Stimulated activated CD4-positive, alpha-beta T cell treated with anti-CD3 and anti-CD28 coated beads, Interleukin-1b, Interleukin-23, amount 100 ng/mL, for 24 hours (primary cell): ENCODE data around the gene NECTIN3.
A peak's percentile ranks its signal among the peaks of the same experiment; 100 is the strongest.

ENCODE experiments used
- DNase-seq, 4 experiments: peaks; one replicate each; pipeline ENCODE4 v3.0.0-alpha.2; 2020; ENCODE audit warnings: low read depth in 4 of 4, low spot score in 1 of 4

The NECTIN3 gene, protein sequence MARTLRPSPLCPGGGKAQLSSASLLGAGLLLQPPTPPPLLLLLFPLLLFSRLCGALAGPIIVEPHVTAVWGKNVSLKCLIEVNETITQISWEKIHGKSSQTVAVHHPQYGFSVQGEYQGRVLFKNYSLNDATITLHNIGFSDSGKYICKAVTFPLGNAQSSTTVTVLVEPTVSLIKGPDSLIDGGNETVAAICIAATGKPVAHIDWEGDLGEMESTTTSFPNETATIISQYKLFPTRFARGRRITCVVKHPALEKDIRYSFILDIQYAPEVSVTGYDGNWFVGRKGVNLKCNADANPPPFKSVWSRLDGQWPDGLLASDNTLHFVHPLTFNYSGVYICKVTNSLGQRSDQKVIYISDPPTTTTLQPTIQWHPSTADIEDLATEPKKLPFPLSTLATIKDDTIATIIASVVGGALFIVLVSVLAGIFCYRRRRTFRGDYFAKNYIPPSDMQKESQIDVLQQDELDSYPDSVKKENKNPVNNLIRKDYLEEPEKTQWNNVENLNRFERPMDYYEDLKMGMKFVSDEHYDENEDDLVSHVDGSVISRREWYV

DNA sequence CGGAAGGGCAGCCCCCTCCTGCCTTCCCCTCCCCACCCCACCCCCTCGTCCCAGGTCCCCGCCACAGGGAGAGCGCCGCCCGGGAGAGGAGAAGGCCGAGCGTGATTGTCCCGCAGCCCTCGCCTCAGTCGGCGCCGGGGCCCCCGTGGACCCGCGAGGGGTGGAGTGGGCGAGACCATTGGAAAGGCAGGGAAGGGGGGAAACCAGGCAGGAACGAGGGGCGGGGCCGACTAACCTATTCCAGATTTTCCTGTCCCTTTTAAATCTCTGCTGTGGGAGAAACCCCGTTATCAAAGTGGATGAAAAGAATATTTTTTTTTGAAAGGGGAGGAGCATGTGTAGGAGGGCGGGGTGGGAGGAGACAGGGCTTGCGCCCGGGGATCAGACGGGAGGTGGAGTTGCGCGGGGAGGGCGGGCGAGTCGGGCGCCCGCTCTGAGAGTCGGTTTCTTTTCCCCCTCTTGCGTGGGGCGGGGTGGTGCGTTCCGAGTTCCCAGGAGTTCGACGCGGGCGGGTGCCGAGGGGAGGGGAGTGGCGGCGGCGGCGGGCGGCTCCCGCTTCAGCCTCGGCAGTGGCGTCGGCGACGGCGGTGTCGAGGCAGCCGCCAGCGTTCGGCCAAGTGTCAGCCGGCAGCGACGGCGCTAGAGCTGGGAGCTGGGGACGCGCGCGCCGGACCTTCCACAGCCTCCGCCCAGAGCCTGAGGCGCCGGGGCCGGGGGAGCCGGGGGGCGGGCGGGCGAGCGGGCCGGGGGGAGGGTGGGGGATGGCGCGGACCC lies at the start of gene NECTIN3:
Gene NECTIN3, plus strand, starts transcription at position 560 of the 774 bp plus-strand sequence. Its CDS starts 202 bp downstream, at position 762.
- DNase-seq: peak; percentile 49 to 73 (median 65)

DNA sequence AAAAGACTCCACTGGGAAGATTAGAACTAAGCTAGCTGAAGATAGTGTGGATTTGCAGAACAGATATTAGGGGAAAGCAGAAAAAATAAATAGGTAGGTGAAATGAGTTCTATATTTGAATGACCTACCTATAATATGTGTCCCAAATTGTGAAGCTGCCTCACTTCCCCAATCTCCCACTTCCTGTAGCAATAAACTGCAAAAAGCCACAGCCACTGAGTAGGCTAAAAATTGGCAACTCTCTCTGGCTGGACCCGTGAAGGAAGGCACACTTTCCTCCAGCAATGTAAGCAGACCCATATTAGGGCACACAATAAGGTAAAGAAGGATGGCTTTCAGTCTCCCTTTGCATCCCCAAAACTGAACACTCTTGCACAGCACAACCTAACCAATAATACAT lies 43.7 kb upstream of the NECTIN3 start:
- DNase-seq: no peak

DNA sequence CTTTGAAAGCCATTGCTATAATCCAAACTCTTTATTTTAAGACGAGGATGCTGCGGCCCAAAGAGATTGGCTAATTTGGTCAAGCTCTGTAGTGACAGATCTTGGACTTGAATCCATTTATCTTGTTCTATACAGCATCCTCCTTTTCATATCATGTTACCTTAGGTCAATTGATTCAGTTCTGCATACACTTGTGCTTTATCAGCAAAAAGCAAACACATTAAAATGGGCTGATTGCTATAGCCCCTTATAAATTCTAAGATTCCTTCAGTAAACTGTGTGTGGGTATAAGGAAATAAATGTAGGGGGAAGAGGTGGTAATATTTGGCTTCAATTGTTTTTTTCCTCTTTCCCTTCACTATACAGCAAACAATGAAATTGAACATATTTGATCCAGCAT lies 40.1 kb upstream of the NECTIN3 start:
- no peak for DNase-seq

DNA sequence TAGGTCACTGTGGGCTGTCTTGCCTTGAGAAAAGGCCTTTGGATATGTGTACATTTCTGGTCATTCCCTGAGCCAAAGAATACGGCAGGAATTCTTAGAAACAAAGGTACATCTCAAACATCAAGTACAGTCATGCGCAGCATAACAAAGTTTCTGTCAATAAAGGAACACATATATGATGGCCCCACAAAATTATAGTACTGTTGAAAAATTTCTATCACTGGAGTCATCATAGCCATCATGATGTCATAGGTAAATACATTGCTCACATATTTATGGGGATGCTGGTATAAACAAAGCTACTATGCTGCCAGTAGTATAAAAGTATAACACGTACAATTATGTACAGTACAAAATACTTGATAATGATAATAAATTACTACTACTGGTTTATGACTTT lies 38.9 kb upstream of the NECTIN3 start:
- DNase-seq: no peak

DNA sequence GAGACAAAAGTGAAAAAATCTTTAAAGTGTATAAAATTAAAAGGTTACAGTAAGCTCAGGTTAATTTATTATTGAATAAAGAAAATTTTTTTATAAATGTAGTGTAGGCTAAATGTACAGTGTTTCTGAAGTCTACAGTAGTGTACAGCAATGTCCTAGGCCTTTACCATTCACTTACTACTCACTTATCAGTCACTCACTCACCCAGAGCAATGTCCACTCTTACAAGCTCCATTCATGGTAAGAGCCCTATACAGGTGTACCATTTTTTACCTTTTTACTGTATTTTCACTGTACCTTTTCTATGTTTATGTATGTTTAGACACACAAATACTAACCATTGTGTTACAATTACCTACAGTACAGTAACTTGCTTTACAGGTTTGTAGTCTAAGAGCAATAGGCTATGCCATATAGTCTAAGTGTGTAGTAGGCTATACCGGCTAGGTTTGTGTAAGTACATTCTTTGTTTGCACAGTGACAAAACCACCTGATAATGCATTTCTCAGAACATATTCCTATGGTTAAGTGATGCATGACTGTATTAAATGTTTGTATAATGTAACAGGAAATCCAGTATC lies 38.1 kb upstream of the NECTIN3 start:
- no peak for DNase-seq

DNA sequence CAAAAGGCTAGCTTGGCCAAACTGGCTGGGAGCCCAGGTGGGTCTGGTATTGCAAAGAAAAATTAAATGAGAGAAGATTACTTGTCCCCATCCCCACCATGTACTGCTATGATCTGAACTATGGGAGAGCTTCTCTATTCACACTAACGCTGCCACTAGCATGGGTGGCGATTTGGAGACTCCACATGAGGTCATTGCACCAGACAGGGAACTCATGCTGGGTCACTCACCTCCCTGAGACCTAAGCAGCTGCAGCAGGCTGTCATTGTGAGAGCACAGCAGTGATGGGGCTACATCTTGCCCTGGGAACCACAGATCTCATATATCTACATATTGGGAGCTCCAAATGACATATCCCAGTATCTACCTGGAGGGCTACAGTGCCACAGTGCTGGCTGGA lies 36.3 kb upstream of the NECTIN3 start:
- no peak for DNase-seq

DNA sequence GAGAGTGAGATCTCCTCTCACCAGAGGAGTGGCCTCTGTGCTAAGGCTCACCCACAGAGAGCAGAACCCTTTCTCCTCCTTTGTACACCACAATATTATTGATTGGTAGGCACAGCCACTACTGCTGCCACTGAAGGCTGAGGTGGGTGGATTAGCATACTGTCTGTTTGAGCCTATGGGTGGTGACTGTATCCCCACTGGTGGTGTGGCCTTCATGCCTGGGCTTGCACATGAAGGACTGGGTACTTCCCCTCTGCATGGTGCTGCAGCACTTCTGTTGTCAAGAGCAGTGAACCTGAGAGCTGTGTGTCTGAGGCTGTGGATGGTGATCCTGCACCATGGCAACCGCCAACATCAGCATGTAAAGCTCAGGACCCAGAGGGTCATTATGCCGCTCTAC lies 35.7 kb upstream of the NECTIN3 start:
- DNase-seq: no peak

DNA sequence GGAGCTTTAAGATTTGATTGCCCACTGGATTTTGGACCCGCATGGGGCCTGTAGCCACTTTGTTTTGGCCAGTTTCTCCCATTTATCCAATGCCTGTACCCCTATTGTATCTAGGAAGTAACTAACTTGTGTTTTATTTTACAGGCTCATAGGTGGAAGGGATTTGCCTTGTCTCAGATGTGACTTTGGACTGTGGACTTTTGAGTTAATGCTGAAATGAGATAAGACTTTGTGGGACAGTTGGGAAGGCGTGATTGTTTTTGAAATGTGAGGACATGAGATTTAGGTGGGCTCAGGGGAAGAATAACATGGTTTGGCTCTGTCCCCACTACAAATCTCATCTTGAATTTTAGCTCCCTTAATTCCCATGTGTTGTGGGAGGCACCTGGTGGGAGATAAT lies 30.7 kb upstream of the NECTIN3 start:
- no peak for DNase-seq

DNA sequence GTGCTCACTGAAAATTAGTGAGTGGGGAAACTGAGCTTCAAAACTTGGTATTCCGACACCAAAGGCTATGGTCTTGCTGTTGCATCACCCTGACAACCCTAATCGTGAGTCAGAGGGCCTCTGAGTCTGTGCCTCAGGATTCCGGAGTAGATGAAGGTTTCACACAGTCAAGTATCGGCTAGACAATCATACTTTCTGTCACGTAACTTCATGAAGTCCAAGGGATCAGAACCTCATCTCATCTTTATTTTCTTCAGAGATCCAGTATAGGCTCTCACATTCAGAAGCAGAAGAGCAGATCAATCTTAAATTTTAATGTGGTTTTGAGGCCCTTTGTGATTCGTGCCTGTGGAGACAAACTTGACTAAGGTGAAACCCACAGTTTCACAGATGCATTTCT lies 26.1 kb upstream of the NECTIN3 start:
- no peak for DNase-seq

DNA sequence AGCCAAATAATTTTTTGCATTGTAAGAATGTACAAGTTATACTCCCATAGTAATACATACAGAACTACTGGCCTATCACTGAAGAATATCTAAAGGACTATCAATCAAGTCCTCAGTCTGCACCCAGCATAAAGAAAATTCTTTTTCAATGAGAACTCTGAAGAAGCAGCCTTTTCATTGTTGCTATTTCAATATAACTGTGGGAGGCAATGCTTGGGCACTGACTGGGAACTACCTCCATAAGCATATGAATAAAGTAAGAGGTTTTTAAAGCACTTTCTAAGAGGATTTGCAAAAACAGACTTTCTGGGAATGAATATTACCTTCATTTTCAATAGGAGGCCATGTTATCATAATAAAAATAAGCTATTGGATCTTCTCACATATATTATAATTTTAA lies 24.6 kb upstream of the NECTIN3 start:
- no peak for DNase-seq

DNA sequence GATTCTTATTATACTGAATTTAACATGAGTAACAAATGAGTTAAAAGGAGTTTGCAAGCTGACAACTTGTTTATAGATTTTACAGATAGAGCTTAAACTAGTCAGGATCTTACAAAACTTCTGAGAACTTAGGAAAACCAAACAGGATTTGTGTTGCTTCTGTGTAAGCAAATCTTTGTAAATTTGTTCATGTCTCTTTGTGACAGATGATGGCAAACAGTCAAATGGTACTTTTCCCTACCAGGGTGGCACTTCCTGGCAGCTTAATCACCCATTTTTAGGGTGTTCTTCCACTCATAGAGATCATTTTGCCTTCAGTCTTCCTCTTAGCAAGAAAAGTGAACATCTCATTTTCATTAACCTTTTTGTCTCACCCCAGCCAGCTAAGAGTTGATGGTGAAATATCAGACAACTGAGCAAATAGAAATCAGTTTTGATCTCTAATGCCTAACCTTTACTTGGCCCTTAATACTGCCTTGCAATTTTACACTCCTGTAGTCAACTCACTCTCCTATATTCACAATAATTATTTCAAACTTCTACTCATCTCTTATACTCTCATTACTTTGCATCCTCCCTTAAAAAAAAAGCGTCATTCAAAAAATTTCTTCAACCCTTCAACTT lies 23.7 kb upstream of the NECTIN3 start:
- DNase-seq: no peak

DNA sequence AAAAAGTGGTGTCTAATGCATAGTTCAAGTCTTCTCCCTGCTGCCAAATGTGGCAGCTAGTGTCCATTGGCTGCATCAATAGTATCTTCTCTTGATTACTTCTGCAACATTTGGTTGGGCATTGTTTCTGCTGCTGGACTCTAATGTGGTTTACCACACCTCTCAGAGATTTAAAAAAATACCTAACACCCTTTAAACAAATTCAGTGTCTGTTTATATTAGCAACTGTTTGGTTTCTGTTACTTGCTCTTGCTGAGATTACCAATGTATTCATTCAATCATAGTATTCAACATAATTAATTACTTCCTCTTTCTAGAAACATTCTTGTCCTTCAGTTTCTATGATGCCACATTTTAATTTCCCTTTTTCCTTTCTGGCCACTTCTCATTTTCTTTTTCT lies 20.3 kb upstream of the NECTIN3 start:
- no peak for DNase-seq

DNA sequence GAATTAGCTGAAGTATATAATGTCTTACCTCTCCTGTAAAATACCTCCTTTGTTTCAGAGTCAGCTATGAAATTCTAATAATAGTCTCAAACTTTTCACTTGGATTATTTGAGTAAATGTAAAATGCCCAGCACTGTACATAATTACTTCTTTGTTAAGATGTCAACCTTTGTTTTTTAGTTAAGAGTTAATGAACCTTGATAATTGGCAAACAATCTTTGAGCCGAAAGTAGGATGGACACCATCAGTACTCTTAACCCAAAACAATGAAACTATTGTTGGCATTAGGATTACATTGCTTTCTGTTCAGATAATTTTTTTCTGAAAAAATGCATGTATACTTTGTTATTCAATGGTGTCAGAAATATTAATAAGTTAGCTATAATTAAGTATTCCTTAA lies 3.0 kb upstream of the NECTIN3 start:
- no peak for DNase-seq

DNA sequence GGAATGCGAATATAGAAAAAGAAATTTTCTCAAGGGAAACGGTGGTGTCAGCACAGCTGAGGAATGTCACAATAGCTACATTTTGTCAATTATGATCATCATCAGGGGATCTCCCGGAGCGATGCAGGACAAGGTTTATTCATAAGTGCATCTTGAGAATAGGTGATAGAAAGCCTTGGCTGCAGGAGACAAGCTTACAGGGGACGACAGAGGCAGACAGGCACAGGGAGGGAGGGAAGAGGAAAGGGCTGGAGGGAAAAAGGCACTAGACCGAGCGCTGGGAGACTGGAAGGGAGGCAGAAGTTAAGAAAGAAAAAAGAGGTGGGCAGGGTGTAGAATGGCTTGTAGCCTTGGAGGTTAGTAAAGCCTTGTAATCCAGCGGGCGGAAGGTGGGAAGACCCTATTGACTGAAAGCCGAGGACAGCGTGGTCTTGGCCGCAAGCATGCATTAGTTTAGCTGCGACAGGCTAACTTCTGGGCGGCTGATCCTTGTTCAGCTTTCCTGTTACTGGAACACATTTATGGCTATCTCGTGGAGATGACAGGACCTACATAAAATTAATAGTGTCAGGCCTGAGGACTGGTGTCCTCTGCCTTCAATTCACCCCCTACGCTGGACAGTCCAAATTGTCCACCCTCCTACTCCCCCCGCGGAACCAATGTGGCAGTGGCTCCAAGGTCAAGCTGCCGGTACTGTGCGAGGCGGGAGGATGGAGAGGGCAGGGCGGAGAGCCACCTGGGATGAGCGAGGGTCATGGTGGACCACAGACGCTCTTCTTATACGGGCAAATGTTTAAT lies 1.4 kb upstream of the NECTIN3 start:
- DNase-seq: no peak

DNA sequence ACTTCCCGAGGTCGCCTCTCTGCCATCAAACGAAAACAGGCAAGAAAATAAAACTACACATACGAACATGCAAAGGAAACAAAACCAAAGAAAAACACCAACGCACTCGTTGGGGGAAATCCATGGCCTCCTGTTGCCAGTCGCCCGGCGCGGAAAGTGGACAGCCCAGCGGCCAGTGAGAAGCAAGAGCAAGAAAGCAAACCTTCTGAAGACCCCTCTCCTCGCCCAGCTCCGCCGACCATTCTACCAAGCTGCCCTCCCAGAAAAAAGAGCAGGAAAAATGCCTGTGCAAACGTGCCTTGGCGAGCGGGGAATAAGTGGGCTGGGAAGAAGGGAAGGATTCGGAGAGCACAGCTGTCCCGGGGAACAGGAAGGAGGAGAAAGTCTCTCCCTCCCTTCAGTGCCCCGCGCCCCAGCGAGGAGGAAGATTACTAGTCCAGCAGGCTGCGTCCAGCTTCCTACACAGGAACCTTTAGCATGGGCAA lies 802 bp upstream of the NECTIN3 start:
- DNase-seq: no peak

DNA sequence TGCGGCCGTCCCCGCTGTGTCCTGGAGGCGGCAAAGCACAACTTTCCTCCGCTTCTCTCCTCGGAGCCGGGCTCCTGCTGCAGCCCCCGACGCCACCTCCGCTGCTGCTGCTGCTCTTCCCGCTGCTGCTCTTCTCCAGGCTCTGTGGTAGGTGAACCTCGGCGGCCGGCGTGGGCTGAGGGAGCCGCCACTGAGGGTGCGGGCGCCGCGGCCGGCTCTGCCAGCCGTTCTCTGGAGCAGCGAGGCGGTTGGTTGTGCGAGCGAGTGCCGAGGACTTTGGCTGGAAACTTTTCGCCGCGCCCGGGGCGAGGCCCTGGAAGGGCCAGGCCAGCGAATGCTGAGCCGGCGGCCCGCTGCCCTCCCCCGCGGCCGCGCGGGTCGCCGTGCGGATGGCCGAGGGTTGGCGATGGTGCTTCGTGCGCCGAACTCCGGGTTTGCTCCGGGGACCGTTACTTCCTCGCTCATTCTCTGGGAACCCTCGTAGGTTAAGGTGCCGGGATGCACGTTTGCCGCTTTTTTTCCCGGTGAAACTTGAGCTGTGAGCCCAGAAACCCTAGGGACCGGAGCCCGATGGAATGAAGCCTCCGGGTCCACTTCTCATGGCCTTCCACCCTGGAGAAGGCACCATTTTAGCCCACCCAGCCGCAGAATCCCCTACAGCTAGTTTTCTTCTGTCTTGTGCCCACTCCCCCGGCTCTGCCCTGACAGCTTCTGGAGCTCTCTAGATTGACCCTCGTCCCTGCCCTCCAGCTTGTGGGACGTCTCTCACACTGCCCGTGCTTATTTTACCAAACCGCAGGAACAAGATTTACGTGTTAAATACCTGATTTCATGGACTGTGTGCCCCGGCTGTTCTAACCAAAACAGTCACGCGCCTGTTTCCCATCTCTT lies 660 bp downstream of the NECTIN3 start:
- DNase-seq: no peak

DNA sequence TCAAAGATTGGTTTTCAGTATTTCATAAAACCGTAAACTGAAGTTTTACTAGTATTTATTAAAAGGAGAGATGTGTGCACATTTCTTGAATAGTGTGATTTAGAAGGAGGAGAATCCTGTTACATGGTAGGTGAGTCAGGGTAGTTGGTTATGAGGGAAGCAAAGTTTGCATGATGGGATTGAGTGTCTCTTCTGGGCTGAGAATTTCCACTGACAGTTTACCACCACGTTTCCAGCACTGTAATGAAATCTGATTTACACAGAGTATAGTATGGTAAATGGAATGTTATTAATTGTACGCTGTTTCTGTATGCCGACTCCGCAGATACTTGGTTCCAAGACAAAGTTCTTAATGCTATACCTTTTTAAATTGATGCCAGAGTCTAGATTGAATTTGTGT lies 1.6 kb downstream of the NECTIN3 start:
- no peak for DNase-seq

DNA sequence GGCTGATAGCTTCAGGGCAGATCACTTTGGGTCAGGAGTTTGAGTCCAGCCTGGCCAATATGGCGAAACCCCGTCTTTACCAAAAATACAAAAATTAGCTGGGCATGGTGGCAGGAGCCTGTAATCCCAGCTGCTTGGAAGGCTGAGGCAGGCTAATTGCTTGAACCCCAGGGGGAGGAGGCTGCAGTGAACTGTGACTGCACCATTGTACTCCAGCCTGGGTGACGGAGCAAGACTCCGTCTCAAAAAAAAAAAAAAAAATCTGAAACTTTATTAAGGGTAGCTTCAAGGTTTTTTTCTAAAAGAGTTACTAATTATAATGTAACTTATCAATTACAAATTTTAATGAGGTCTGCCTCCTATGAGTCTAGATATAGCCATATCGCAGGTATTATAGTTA lies 5.1 kb downstream of the NECTIN3 start:
- DNase-seq: no peak

DNA sequence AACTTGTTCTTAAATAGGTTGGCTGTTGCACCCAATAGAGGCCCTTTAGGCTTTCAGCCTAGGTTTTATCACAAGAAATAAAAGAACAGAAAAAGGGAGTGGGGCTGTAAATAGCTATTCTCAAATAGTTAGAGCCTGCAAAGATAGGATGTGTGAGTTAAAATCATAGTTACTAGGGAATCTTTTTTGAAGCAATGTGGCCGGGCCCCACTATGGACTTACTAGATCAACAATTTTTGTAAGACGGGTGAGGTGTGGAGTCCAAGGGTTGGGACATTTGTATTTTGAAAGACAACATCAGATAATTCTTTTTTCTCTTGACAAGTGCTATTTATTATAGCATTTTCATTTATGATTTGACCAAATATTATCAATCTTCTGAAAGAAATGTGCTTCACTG lies 5.8 kb downstream of the NECTIN3 start:
- DNase-seq: no peak
